ENCODE data around the gene CHD2.

Gene CHD2

DNA sequence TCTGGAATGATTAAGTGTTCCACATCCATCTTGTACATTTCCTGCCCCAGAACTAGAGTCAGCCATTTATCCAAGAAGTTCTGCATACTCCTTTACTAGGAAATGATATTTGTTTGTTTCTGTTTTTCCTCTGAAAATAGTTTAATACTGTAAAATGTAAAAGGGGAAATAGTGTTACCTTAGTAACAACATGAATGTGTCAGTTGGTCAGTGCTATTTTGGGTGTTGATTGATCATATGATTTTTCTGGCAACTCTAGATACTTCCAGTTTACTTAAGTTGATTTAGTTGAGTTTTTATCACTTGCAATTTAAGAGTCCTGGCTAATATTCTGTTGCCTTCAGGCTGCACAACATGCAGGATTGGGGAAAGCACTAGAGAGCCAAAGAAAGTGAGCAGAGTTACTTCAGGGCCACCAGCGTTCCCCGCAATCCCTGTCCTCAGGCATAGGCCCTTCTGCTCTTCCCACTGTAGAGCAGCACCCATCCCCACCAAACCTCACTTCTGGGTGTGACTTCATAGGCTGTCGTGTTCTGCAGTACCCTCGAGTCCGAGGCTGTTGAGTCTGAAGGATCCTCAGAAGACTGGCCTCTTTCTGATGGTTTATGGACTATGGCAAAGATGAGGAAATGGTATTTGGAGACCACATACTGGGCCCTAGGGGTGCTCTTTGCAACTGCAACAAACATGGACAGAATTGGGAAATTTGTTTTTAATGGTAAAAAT is 69.0 kb downstream of the CHD2 start:
- DNase-seq (ENCODE audit: low spot score) = no peak
- POLR2A ChIA-PET (ENCODE audit: low non-redundant PET) = no interaction called here
- H3K27ac ChIP-seq = no peak overlapping the region
- TF ChIP-seq, protein P1, sequence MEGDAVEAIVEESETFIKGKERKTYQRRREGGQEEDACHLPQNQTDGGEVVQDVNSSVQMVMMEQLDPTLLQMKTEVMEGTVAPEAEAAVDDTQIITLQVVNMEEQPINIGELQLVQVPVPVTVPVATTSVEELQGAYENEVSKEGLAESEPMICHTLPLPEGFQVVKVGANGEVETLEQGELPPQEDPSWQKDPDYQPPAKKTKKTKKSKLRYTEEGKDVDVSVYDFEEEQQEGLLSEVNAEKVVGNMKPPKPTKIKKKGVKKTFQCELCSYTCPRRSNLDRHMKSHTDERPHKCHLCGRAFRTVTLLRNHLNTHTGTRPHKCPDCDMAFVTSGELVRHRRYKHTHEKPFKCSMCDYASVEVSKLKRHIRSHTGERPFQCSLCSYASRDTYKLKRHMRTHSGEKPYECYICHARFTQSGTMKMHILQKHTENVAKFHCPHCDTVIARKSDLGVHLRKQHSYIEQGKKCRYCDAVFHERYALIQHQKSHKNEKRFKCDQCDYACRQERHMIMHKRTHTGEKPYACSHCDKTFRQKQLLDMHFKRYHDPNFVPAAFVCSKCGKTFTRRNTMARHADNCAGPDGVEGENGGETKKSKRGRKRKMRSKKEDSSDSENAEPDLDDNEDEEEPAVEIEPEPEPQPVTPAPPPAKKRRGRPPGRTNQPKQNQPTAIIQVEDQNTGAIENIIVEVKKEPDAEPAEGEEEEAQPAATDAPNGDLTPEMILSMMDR (conservative IDR thresholded peaks at IDR 0.05; ENCODE audit: low read depth) = no peak
- CTCF ChIA-PET = no interaction called here

DNA sequence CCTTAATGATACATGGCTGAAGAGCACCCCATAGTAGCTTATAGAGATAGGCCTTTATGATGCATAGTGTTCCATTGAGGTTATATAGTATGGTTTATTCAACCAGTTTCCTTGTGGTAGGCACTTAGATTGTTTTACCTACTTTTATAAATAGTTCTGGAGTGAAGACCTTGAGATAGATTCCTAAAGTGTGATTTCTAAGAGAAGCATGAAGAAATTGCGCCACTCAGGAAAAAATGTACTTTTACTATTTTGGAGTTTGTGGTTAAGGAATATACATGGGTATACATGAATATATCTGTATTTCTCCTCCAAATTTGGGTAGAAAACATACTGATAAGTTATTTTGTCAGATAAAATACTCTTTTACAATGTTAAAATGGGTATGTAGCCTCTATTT is 70.5 kb downstream of the CHD2 start:
- DNase-seq (ENCODE audit: low spot score) = no peak
- ChIA-PET CTCF (interaction anchor here (0.6 to 0.8 kb wide), 2 partner anchors 48 to 163 kb away, joined by 3 read pairs; no protein-coding TSS in a partner anchor), POLR2A (ENCODE audit: low non-redundant PET) (no interaction called here)
- H3K27ac ChIP-seq = no peak overlapping the region
- TF ChIP-seq, protein P1 (conservative IDR thresholded peaks at IDR 0.05; ENCODE audit: low read depth) = no peak

DNA sequence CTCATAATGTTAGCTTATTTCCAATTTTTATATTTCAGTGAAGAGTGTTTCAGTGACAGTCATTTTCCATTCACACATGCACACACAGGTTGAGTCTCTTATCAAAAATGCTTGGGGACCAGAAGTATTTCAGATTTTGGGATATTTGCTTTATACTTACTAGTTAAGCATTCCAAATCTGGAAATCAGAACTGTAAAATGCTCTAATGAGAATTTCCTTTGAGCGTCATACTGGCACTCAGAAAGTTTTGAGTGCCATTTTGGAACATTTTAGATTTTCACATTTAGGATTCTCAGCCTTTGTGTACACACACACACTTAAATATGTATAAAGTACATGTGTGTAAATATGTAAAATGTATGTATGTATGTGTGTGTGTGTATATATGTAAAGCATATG is 71.0 kb downstream of the CHD2 start:
- TF ChIP-seq, protein P1 (conservative IDR thresholded peaks at IDR 0.05; ENCODE audit: low read depth) = no peak
- no peak overlapping the region for H3K27ac ChIP-seq
- ChIA-PET POLR2A (ENCODE audit: low non-redundant PET) (no interaction called here), CTCF (interaction anchor here (0.6 to 0.8 kb wide), 2 partner anchors 48 to 163 kb away, joined by 3 read pairs; no protein-coding TSS in a partner anchor)
- no peak for DNase-seq (ENCODE audit: low spot score)

DNA sequence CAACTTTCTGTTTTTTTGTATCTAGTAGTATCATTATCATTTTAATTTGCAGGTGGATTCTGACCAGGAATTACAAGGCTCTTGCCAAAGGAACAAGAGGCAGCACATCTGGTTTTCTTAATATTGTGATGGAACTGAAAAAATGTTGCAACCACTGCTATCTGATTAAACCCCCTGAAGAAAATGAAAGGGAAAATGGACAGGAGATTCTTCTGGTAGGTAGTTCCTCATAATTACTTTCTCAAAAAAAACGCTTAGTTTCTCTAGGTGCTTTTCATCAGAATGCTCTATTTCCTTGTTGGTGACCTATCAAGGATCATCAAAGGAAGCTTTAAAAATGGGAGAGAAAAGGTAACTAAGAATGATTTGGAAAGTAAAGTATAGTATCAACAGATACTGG is 71.6 kb downstream of the CHD2 start:
- POLR2A ChIA-PET (ENCODE audit: low non-redundant PET) = no interaction called here
- DNase-seq (ENCODE audit: low spot score) = no peak
- CTCF ChIA-PET = no interaction called here
- H3K27ac ChIP-seq = no peak overlapping the region
- TF ChIP-seq, protein P1 (conservative IDR thresholded peaks at IDR 0.05; ENCODE audit: low read depth) = no peak

DNA sequence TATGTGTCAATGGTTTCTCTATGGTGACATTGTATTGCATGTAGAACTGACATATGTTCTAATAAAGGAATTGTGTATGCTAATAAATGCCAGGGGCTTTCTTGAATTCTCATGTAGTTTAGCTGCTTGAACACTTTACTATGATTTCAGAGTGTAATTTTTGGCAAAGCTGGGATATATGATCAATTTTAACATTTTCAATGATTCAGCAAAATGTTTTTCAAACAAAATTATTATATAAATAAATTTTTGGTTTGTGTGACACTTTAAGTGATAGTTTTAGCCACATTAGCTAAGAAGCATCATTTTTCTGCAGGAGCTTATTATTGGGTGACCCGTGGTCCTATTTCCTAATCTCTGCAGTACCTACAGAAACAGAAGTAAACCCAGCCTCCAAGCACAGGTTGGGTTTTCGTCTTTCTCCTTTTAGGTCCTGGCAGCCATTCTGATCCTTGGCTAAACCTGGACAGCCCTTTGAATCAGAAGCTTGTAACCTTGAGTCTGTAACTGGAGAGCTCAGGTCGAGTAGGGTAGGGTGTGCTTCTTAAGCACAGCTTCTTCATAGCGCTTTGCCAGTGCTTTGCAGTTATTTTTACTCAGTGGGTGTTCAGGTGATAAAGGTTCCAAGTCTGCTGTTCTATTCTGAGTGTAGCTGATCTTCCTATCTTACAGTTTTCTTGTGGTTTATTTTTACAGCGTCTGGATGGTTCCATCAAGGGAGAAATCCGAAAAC is 74.2 kb downstream of the CHD2 start:
- CTCF ChIA-PET = no interaction called here
- POLR2A ChIA-PET (ENCODE audit: low non-redundant PET) = no interaction called here

DNA sequence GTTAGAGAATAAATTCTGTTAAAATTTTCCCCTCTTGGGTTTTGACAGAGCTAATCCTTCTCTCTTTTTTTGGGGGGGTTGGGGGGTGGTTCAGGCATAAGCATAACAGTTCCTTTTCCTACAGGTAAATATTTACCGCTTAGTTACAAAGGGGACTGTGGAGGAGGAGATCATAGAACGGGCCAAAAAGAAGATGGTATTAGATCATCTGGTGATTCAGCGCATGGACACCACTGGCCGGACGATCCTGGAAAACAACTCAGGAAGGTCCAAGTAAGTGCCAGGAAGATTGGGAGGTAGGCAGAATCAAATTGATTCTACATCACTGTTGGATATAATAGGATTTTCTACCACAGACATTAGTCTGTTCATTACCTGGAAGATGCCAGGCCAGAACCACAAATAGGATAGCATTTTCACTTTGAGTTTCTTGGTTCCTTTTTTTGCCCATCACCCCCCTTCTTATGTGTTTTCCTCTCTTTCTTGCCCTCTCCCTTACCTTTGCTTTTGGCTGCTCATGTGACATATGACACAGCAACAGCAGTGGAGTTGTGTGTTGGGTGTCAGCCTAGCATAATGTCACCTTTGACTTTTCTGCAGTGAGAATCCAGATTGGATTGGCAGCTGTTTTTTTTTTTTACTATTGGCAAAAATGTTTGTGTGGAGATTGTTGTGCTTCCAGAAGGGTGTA is 79.0 kb downstream of the CHD2 start:
- ChIA-PET POLR2A (ENCODE audit: low non-redundant PET) (no interaction called here), CTCF (interaction anchor here (0.6 kb wide), 1 partner anchor 76 kb away, joined by 3 read pairs; no protein-coding TSS in a partner anchor)
- no peak overlapping the region for H3K27ac ChIP-seq
- TF ChIP-seq, protein P1 (conservative IDR thresholded peaks at IDR 0.05; ENCODE audit: low read depth) = no peak
- no peak for DNase-seq (ENCODE audit: low spot score)

More for the DNA sequence above, 74.2 kb downstream of the CHD2 start:
- TF ChIP-seq, protein P1 (conservative IDR thresholded peaks at IDR 0.05; ENCODE audit: low read depth) = no peak
- DNase-seq (ENCODE audit: low spot score) = no peak
- no peak overlapping the region for H3K27ac ChIP-seq

All from RWPE1 (cell line).